Ammon's horn (tissue), 1 donor: ENCODE measurements around the gene SULT1C3.
A peak's percentile ranks its signal among the peaks of the same experiment; 100 is the strongest.

Source experiments
- DNase-seq: peaks from one replicate; pipeline ENCODE4 v3.0.0-alpha.2; 2016; ENCODE audit warnings: low spot score

SULT1C3 gene

DNA sequence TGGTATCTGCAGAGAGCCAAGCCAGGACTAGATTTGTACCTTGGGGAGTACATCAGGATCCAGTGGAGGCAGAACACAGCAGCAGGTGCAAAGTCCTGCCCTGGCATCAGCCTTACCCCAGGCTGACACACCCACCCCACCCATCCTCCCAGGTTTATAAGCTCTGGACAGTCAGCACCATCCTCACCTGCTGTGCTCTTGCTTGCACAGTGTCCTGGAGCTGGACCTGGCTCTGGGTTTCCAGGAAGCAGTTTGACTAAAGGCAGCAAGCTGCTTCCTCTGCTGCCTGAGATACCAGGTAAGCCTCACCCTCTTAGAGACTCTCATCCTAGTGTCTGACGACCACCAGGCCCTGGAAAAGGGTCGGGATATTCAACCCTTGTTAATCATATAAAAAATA, at the start of gene SULT1C3:
TSS of gene SULT1C3 (plus strand) at position 183 of the 400 bp plus-strand sequence. CDS start 7,227 bp downstream, outside the sequence.
- DNase-seq, result no peak

DNA sequence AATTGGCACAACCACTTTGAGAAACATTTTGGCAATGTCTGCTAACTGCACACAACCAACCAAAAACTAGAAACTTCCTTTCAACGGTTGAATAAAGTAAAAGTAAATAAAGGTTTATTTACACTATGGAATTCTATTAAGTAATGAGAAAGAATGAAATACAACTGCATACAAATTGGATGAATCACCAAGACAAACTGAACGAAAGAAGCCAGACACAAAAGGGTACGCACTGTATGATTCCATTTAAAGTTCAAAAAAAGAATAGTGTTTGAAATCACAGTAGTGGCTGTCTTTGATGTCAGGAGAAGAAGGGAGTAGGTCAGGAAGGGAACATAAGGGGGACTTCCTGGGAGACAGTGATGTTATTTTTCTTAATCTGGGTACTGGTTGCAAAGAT, 46.5 kb upstream of the SULT1C3 start:
- DNase-seq, result no peak

DNA sequence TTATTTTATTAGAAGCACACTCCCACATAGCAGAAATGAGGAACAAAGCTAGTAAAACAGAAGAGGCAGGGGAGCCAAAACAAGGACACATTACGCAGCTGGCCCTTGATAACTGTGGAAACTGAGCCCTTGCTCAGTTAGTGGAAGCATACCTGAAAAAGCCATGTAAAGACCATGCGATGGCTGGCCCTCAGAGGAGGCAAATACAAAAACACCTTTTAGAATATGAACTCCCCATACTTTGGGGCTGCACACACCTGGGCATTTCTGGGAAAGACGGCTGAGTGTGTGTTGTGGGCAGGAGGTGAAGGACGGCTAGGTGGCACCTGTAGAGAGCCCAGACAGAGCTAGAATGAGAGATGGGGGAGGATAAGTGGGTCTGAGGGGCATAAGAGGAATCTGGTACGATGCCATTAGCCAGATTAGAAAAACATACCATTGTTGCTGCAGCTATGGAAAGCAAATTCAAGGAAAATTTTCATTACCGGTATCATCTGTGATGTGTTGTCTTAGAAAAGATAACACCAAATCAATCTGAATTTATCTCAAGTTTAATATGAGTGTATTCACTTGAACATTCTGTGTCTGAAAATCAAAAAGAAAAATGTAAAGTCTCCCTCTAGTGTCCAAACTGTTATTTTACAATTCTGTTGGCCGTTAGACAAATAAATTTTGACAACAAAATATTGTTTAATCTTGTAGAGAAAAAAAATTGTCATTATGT, 45.2 kb upstream of the SULT1C3 start:
- no peak for DNase-seq

DNA sequence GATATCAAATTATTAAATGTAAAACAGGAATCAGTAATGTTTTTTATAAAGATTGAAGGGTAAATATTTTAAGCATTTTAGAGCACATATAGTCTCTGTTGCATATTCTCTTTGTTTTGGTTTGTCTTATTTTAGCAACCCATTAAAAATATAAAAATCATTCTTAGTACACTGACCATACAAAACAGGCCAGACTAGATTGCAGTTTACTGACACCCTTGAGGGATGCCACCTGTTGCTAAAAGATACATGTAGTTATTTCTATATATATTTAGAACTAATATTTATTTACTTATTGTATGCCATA, 44.7 kb upstream of the SULT1C3 start:
- DNase-seq, result no peak

DNA sequence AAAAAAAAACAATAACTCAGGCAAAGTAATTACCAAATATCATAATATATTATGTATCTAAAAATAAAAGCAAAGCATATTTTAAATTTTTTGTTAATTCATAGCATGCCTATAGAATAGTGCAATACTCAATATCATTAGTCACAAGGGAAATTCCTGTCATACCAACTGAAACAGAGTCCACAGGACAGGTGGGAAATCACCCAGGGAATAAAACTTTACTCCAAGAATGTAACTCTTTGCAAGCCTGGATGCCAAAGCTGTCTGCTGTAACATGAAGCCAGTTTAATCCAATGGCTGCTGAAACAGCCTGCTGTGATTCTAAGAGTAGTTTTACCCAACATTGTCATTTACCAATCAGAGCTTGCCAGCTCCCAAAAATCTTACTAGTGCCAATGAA, 40.0 kb upstream of the SULT1C3 start:
- no peak for DNase-seq

DNA sequence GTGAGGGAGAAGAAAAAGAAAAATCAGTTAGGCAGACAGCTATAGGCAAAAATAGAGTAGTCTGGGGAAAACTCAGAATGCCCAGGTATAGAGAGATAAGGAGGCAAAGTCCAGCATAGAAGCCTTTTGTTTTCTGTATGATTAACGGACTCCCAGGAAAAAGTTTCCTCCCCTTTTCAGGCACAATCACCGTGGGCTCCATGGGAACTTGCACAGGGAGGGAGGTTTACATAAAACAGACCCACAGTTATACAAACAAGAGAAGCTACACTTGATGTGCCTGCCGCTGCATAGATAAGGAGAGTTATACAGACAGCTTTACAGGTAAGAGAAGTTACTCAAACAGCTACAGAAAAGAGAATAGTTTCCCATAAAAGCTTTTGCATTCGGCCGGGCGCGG, 39.2 kb upstream of the SULT1C3 start:
- DNase-seq, result no peak

DNA sequence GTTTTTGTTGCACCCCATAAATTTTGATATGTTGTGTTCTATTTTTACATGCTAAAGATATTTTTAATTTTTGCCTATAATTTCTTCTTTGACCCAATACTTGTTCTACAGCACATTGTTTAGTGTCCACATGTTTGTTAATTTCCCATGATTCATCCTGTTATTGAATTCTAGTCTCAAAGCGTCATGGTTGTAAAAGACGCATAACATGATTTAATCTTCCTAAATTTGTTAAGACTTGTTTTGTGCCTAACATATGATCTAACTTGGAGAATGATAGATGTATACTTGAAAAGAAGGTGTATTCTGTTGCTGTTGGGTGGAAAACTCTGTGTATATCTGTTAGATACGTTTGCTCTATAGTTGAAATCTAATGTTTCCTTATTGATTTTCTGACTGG, 27.1 kb upstream of the SULT1C3 start:
- no peak for DNase-seq

DNA sequence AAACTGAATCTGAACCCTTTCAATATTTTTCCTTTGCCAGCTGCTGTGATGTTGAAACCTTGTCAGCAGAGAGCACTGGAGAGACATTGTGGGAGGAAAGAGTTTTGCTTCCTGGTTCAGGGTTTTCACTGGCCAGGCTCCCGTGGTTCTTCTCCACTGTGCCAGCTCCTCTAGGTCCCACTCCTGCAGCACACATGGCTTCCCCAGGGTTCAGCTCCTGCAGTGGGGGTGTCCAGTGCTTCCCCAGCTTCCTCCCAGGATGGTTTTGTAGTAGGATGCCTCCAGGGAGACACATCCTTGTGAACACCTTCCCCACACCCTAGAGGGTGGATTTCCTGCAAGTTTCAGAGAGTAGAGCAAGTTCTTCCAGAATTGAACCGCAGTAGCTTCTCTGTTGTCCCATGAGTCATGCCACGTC, 24.0 kb upstream of the SULT1C3 start:
- peak; percentile 36 for DNase-seq

DNA sequence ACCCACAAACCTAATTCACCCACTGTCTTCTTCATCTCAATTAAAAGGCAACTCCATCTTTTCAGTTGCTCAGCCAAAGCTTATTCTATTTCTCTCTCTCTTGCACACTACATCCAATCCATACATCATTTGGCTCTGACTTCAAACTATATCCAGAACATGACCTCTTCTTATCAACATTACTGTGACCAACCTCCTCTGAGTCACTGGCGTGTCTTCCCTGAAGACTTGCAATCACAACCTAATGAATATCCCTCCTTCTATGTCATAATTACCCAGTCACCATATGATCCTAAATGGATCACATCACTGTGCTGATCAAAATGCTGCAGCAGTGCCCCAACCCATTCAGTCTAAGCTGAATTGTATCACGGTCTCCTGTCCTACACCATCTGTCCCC, 22.6 kb upstream of the SULT1C3 start:
- no peak for DNase-seq

DNA sequence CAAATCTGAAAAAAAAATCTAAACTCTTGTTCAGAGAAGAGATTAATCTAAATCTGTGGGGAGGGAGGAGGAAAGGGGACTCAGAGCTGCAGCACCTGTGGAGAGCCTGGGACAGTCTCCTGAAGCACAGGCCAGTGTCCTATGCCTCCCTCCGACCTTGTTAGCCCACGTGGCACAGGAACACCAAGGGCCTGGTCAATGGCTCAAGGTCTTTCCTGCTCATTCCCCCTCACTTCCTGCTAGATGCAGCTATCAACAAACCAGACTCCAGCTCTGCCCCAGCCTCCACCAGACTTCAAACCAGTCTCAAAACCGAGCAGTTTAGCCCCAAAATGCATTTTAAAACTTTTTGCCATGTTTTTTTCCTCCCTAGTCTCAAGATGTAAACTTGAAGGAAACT, 20.1 kb upstream of the SULT1C3 start:
- DNase-seq, result peak; percentile 3

DNA sequence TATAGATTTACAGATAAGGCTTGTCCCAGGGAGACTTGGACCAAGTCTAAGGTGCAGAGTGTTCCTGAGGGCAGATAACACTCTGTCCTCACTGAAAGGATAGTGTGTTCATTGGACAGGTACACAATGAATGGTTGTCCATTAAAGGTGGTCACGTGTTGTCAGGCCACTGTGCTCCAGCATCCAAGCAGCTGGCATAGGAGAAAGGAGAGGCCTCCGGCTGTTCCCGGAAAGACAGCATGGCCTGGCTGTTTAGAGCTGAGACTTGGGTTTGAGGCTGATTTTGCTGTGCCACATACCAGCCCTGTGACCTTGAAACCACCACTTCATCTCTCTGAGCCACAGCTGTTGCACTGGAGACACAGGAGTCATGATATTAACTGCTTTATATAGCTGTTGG, 19.6 kb upstream of the SULT1C3 start:
- DNase-seq, result no peak

DNA sequence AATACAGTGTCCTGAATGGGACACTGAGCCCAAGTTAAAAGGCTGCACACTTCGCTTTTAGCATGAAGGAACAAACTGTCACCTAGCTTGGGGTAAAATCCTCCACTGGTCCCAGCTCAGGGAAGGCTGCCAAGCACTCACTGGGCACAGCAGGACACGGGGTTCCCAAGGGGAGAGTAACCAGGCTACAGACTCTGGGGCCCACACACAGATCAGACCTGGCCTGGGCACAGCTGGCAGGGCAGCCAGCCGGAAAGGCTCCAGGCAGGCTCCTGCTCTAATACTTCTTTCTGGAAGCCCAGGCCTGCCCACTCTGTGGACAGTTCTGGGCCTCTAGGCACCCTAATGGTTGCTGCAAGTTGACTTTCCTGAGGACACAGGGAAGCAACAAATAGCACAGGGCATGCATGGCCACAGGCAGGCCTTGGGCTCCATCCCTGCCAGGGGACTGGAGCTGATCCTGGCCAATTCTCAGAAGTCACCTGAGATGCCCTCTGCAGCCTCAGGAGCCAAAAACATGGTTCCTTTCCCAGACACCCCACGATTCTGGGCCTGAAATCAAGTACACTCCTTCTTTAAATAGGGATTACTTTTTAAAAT, 18.7 kb upstream of the SULT1C3 start:
- peak; percentile 65 for DNase-seq

DNA sequence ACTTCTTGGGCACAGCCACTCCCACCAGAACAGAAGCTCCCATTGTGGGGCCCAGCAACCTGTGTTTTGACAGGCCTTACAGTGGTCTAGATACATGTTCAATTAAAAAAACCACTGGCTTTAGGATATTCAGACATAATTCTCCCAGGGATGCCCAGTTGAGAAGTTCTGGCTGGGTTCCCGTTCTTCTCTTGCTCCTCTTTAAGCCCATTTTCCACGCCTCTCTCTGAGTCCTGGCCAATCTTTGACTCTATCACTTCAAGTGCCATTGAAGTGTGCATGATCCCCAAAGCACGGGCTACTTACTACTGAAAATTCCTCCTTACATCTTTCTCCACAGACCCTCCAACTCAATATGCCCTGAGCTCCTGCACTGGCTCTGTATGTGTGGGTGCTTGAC, 17.5 kb upstream of the SULT1C3 start:
- no peak for DNase-seq

DNA sequence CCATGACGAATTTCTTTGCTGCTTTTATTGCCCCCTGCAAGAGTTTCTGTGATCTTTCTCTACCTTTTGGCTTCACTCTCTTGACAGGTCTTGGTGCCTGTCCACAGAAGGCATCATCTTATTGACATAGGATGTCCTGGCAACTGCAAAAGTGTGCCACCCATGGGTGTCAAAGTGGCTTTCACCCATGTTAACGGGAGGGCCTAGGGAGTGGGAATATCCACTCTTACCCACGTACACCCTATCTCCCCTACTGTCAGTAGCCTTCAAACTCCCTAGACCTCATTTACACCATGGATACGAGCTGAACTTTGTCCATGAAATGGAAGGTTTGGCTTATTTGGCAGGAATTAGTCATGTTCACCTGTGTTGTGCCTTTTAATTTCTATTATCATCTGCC, 16.2 kb upstream of the SULT1C3 start:
- no peak for DNase-seq

DNA sequence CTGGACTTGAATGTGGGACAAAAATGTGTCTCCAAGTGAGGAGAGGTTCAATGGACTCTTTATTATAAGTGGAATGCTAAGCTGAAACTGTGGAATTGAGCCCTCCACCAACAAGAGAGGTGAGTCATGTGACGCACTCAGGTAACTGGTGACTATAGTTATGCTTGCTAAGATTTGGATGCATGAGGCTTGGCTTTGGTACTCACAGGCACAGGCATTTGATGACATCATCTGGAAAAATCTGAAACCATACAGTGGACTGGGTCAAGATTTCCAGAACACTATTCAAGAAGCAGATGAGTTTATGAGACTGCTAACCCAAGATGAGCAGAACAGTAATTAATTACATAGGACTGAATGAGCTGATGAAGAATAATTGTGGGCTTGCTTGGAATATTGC, 15.7 kb upstream of the SULT1C3 start:
- no peak for DNase-seq

DNA sequence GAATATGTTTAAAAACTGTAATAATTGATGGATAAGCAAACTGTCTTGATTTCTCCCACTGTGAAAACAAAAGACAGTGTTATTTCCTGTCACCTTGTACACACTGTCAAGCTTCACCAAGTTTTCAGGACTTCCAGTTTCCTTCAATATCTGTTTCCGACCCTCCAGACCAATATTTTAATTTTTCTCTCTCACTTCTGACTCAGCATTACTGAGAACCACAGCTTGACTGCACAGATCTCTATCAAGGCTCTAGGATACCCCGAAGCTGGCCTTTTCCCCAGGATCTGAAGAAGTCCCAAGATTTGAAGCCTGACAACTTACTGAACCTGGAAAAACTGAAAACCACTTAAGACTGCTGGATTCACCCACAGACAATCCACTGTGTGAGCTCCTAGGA, 13.2 kb upstream of the SULT1C3 start:
- DNase-seq, result no peak

DNA sequence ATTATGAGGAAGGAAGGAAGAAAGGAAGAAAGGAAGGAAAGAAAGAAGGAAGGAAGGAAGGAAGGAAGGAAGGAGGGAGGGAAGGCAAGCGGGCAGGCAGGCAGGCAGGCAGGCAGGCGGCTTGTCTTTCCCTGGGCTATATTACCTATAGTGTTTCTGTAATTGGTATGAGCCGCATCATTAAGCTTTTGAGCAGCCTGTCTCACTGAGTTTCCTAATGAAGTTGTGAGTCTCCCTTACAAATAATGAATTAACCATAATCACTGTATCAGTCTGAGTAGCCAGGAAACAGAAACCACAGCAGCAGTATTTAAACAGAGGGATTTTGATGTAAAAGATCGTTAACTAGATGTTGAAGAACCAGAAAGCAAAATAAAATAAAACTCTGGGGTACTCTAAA, 11.8 kb upstream of the SULT1C3 start:
- DNase-seq, result no peak

DNA sequence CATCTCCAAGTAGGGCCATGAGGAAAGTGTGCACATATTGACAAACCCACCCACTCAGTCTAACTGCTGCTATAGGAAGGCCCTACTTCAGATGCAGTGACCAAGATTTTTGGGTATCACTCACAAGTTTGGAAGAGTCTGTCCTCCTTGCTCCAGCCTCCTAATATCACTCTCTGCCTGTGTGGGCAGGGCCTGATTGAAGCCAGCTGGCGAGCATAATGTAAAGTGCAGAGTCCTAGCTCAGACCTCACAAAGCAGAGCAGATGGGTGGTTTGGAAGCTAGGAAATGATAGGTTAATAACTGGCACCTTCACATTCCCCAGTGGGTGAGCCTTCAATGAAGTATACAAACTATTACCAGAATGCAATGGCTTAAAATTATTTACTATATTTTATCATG, 11.2 kb upstream of the SULT1C3 start:
- no peak for DNase-seq

DNA sequence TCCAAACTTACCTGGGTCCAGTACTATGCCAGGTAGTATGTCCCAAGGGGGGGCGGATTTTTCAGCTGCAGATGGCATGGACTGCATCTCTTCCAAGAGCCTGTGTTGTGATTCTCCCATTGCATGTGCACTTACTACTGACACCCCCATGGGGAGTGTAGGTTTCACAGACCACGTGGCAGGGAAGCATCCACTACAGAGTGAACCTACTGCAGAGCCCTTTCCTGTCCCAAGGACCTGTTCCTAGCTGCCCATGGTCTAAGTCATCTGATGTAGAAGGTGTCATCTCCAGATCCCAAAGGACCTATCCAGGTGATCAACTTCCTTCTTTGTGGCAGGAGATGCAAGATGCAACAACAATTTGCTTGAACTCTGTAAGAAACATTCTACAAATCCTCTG, 9.9 kb upstream of the SULT1C3 start:
- DNase-seq, result no peak

DNA sequence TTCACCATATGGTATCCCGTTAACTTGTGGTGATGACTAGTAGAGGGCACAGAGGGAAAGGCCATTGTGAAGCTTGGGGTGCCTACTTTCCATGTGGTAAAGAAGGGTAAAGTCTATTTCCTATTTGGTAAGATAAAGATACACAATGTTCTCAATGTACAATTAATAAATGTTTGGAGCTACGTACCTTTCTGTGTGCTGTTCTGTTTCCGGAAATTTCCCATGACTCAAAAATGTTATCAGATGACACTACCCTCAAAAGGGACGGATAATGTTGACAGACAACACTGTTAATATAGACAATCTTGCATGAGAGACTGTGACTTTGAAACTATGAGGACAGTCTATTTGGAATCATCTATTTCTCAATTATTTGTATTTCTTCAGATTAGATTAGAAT, 4.2 kb upstream of the SULT1C3 start:
- no peak for DNase-seq

DNA sequence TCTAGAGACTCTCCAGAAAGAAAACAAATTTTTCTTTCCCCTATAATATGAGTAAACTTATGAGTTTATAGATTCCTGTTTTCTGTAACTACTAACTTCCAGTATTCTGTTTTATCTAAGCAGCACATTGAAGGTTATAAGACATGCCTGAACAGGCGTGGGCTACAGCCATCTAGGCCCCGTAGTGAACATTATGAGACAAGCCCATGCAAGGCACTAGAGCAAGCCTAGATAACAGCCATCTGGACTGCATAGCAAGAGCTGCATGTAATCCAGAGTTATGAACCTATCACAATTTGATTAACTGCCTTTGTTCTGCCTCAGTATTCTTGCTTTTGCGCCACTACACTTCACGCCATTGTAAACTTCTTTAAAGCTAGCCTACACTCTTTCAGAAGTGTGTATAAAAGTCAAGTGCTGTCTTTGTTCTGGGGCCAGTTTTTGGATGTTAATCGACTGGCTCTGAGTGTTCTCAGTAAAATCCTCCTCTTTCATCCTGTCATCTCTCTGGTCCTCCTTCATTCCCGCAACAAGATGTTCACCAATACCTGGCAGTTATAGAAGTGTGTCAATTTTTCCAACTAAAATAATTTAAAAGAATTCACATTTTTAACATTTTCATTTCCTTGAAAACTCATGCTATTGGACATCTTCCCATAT, 3.0 kb upstream of the SULT1C3 start:
- no peak for DNase-seq

DNA sequence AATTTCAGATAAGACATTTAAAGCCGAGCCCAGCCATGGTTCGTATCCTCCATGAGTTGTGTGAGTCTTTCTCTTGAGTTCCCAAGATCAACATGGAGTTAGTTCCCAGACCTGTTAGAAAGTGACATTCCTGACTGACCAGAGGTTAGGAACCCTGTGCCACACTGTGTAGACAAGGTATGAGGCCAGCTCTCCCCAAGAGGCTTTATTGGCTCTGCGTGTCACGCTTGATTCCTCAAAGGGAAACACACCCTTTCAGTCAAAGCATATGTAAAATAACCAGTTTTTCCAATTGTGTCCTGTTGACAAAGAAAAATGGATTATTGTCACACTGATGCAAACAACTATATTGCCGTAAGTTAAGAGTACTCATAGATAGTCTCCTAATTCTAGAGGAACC, 1.2 kb downstream of the SULT1C3 start:
- no peak for DNase-seq

DNA sequence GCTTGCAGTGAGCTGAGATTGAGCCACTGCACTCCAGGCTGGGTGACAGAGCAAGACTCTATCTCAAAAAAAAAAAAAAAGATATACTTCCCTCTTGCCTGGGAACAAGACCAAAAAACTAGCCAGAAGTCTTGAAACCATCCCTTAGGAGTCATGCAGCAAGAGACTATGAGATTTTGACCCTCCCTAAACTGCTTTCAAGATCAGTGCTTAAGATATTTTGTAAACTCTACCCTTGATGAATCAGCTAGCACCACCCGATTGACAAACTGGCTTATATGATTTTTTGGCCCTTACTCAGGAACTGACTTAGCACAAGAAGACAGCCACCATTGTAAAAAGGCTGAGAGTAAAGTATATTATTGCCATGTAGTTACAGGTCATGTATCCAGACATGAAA, 3.8 kb downstream of the SULT1C3 start:
- no peak for DNase-seq
